Measurements from ENCODE around the gene PTPRK. TPM values are rescaled to one million over a fixed set of nuclear protein-coding genes. Genes with fewer than 3 reads are reported as not detected.
A peak's percentile ranks its signal among the peaks of the same experiment; 100 is the strongest.

Gene PTPRK
- total and polyA plus RNA-seq, 5 donors = 9.6 to 45.7 (median 42.7) TPM

GRCh38 chr6:128465368-128466343 lies 54.7 kb downstream of the PTPRK start:
- H3K4me1 ChIP-seq (ENCODE audit: control insufficient read depth, insufficient read depth, low read length) = peaks cover 2% of the 10 kb centered on the region
- H3K27ac ChIP-seq (ENCODE audit: low read length) = no peak overlapping the region
- intact Hi-C loops (cut with DNase I) = no loop called here
- 86% methylated on average over 2 of the region's 2 CpGs for WGBS
- H3K4me3 ChIP-seq (ENCODE audit: low read length) = no peak overlapping the region
- DNase-seq (no peak), ATAC-seq (no peak)
- no peaks in the 10 kb centered on the region for H3K27me3 ChIP-seq (ENCODE audit: control insufficient read depth, insufficient read depth)
- no peaks in the 10 kb centered on the region for H3K9me3 ChIP-seq (ENCODE audit: control insufficient read depth, low read length)

GRCh38 chr6:128464790-128465189 lies 55.6 kb downstream of the PTPRK start:
- H3K4me3 ChIP-seq (ENCODE audit: low read length) = no peak overlapping the region
- ATAC-seq (no peak), DNase-seq (no peak)
- no peaks in the 10 kb centered on the region for H3K9me3 ChIP-seq (ENCODE audit: control insufficient read depth, low read length)
- no peak overlapping the region for H3K27ac ChIP-seq (ENCODE audit: low read length)
- peaks cover 2% of the 10 kb centered on the region for H3K4me1 ChIP-seq (ENCODE audit: control insufficient read depth, insufficient read depth, low read length)
- 54% methylated on average over 3 of the region's 3 CpGs for WGBS
- H3K27me3 ChIP-seq (ENCODE audit: control insufficient read depth, insufficient read depth) = no peaks in the 10 kb centered on the region
- intact Hi-C loops (cut with DNase I) = no loop called here

GRCh38 chr6:128463942-128464341 lies 56.5 kb downstream of the PTPRK start:
- peak in 1 of 3 donors; percentile 31 for DNase-seq
- intact Hi-C loops (cut with DNase I) = no loop called here
- peaks cover 2% of the 10 kb centered on the region for H3K4me1 ChIP-seq (ENCODE audit: control insufficient read depth, insufficient read depth, low read length)
- no peak overlapping the region for H3K4me3 ChIP-seq (ENCODE audit: low read length)
- no peaks in the 10 kb centered on the region for H3K27me3 ChIP-seq (ENCODE audit: control insufficient read depth, insufficient read depth)
- WGBS = 91% methylated on average over 7 of the region's 7 CpGs
- H3K9me3 ChIP-seq (ENCODE audit: control insufficient read depth, low read length) = no peaks in the 10 kb centered on the region
- H3K27ac ChIP-seq (ENCODE audit: low read length) = no peak overlapping the region
- ATAC-seq = no peak

- WGBS = 80% methylated on average over 3 of the region's 3 CpGs
- H3K27ac ChIP-seq (ENCODE audit: low read length) = no peak overlapping the region
- H3K27me3 ChIP-seq (ENCODE audit: control insufficient read depth, insufficient read depth) = no peaks in the 10 kb centered on the region
- intact Hi-C loops (cut with DNase I) = no loop called here
- H3K4me1 ChIP-seq (ENCODE audit: control insufficient read depth, insufficient read depth, low read length) = peaks cover 2% of the 10 kb centered on the region
- DNase-seq = no peak
- ATAC-seq = no peak
- H3K4me3 ChIP-seq (ENCODE audit: low read length) = no peak overlapping the region
- H3K9me3 ChIP-seq (ENCODE audit: control insufficient read depth, low read length) = no peaks in the 10 kb centered on the region
These were observed 58.9 kb downstream of the PTPRK start for GRCh38 chr6:128461501-128461900.

GRCh38 chr6:128456510-128457230 lies 63.7 kb downstream of the PTPRK start:
- DNase-seq (no peak), ATAC-seq (no peak)
- peaks cover 2% of the 10 kb centered on the region for H3K4me1 ChIP-seq (ENCODE audit: control insufficient read depth, insufficient read depth, low read length)
- no peak overlapping the region for H3K4me3 ChIP-seq (ENCODE audit: low read length)
- H3K27me3 ChIP-seq (ENCODE audit: control insufficient read depth, insufficient read depth) = no peaks in the 10 kb centered on the region
- WGBS = 94% methylated on average over 2 of the region's 2 CpGs
- intact Hi-C loops (cut with DNase I) = no loop called here
- H3K27ac ChIP-seq (ENCODE audit: low read length) = no peak overlapping the region
- no peaks in the 10 kb centered on the region for H3K9me3 ChIP-seq (ENCODE audit: control insufficient read depth, low read length)

GRCh38 chr6:128455959-128456358 lies 64.4 kb downstream of the PTPRK start:
- WGBS = 88% methylated on average over 3 of the region's 3 CpGs
- H3K4me3 ChIP-seq (ENCODE audit: low read length) = no peak overlapping the region
- intact Hi-C loops (cut with DNase I) = no loop called here

GRCh38 chr6:128452713-128453112 lies 67.7 kb downstream of the PTPRK start:
- DNase-seq (no peak), ATAC-seq (no peak)
- Histone ChIP-seq H3K27ac (ENCODE audit: low read length) (no peak overlapping the region), H3K4me1 (ENCODE audit: control insufficient read depth, insufficient read depth, low read length) (peaks cover 2% of the 10 kb centered on the region), H3K27me3 (ENCODE audit: control insufficient read depth, insufficient read depth) (no peaks in the 10 kb centered on the region), H3K9me3 (ENCODE audit: control insufficient read depth, low read length) (no peaks in the 10 kb centered on the region), H3K4me3 (ENCODE audit: low read length) (no peak overlapping the region)
- WGBS = 68% methylated on average over 2 of the region's 2 CpGs
- intact Hi-C loops (cut with DNase I) = no loop called here

More at GRCh38 chr6:128455959-128456358, 64.4 kb downstream of the PTPRK start:
- DNase-seq = no peak
- no peak overlapping the region for H3K27ac ChIP-seq (ENCODE audit: low read length)
- no peaks in the 10 kb centered on the region for H3K27me3 ChIP-seq (ENCODE audit: control insufficient read depth, insufficient read depth)
- no peaks in the 10 kb centered on the region for H3K9me3 ChIP-seq (ENCODE audit: control insufficient read depth, low read length)
- no peak for ATAC-seq
- peaks cover 2% of the 10 kb centered on the region for H3K4me1 ChIP-seq (ENCODE audit: control insufficient read depth, insufficient read depth, low read length)

GRCh38 chr6:128446497-128446896 lies 73.9 kb downstream of the PTPRK start:
- intact Hi-C loops (cut with DNase I) = no loop called here
- Histone ChIP-seq H3K4me1 (ENCODE audit: control insufficient read depth, insufficient read depth, low read length) (peaks cover 2% of the 10 kb centered on the region), H3K9me3 (ENCODE audit: control insufficient read depth, low read length) (no peaks in the 10 kb centered on the region), H3K27ac (ENCODE audit: low read length) (no peak overlapping the region), H3K4me3 (ENCODE audit: low read length) (no peak overlapping the region), H3K27me3 (ENCODE audit: control insufficient read depth, insufficient read depth) (no peaks in the 10 kb centered on the region)
- ATAC-seq (no peak), DNase-seq (no peak)
- WGBS = 89% methylated on average over 3 of the region's 3 CpGs

GRCh38 chr6:128443553-128443952 lies 76.8 kb downstream of the PTPRK start:
- Histone ChIP-seq H3K9me3 (ENCODE audit: control insufficient read depth, low read length) (no peaks in the 10 kb centered on the region), H3K27me3 (ENCODE audit: control insufficient read depth, insufficient read depth) (no peaks in the 10 kb centered on the region), H3K4me3 (ENCODE audit: low read length) (no peak overlapping the region), H3K27ac (ENCODE audit: low read length) (no peak overlapping the region), H3K4me1 (ENCODE audit: control insufficient read depth, insufficient read depth, low read length) (peaks cover 2% of the 10 kb centered on the region)
- 80% methylated on average over 3 of the region's 3 CpGs for WGBS
- ATAC-seq = no peak
- DNase-seq = no peak
- intact Hi-C loops (cut with DNase I) = no loop called here

- H3K27ac ChIP-seq (ENCODE audit: low read length) = no peak overlapping the region
- no peak for DNase-seq
- peaks cover 5% of the 10 kb centered on the region for H3K4me1 ChIP-seq (ENCODE audit: control insufficient read depth, insufficient read depth, low read length)
- H3K9me3 ChIP-seq (ENCODE audit: control insufficient read depth, low read length) = no peaks in the 10 kb centered on the region
- H3K4me3 ChIP-seq (ENCODE audit: low read length) = no peak overlapping the region
- no peaks in the 10 kb centered on the region for H3K27me3 ChIP-seq (ENCODE audit: control insufficient read depth, insufficient read depth)
- ATAC-seq = no peak
- intact Hi-C loops (cut with DNase I) = no loop called here
These were observed 80.8 kb downstream of the PTPRK start for GRCh38 chr6:128439627-128440026.

GRCh38 chr6:128438393-128438792 lies 82.0 kb downstream of the PTPRK start:
- intact Hi-C loops (cut with DNase I) = no loop called here
- H3K27me3 ChIP-seq (ENCODE audit: control insufficient read depth, insufficient read depth) = no peaks in the 10 kb centered on the region
- no peaks in the 10 kb centered on the region for H3K9me3 ChIP-seq (ENCODE audit: control insufficient read depth, low read length)
- peak; percentile 34 to 72 (median 40) for DNase-seq
- no peak for ATAC-seq
- H3K27ac ChIP-seq (ENCODE audit: low read length) = no peak overlapping the region
- H3K4me1 ChIP-seq (ENCODE audit: control insufficient read depth, insufficient read depth, low read length) = peaks cover 5% of the 10 kb centered on the region
- no peak overlapping the region for H3K4me3 ChIP-seq (ENCODE audit: low read length)
